ENCODE measurements around the gene TPSG1.
"Not testable (repeated sequence)": the region's sequence is repeated elsewhere in the genome, so short reads cannot be mapped to it uniquely, and the experiment has no call there.

TPSG1 gene

DNA sequence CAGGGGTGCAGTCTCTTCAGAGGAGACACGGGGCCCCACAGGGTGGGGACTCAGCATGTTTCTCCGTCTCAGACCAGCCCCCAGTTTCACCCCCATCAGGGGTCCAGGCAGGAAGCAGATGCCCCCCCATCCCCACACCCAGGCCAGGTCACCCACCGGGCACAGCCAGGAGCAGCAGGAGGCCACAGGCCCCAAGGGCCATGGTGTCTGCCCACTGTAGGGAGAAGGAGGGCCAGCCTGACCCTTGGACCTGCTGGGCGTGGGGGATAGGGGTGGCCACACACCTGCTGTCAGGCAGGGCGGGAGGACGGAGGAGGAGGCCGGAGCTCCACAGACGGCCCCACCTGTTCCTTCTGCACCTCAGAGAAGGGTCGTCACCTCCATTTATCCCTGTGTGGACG, at the start of gene TPSG1:
Gene TPSG1, minus strand, starts transcription at position 218 of the 401 bp plus-strand sequence. Its CDS starts 16 bp downstream, at position 202.
- no peak for DNase-seq (ENCODE audit: low spot score)

DNA sequence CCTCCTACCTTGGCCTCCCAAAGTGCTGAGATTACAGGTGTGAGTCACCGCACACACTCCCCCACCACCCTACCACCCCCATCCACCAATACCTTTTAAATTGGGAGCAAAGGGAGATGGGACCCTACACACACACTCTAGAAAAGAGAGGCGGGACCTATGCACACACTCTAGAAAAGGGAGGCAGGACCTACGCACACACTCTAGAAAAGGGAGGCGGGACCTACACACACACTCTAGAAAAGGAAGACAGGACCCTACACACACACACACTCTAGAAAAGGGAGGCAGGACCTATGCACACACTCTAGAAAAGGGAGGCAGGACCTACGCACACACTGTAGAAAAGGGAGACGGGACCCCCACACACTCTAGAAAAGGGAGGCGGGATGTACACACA, 49.7 kb upstream of the TPSG1 start:
- DNase-seq (ENCODE audit: low spot score), result no peak

DNA sequence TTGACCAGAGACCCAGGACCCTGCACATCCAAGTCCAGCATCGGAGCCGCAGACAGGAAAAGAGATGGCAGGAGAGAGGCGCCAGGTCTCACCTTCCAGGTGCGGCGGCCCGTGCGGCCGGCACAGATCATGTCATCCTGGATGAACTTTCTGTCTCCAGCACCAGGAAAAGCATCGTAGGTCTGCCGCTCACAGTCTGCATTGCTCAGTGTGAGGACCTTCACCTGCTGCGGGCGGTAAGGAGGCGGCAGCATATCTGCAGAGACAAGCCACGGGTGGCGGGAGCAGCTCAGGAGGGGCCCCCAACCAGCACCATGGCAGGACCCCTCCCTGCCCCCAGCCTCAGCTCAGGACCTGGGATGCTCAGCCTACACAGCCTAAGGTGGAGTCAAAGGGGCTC, 48.7 kb upstream of the TPSG1 start:
- DNase-seq (ENCODE audit: low spot score), result no peak

DNA sequence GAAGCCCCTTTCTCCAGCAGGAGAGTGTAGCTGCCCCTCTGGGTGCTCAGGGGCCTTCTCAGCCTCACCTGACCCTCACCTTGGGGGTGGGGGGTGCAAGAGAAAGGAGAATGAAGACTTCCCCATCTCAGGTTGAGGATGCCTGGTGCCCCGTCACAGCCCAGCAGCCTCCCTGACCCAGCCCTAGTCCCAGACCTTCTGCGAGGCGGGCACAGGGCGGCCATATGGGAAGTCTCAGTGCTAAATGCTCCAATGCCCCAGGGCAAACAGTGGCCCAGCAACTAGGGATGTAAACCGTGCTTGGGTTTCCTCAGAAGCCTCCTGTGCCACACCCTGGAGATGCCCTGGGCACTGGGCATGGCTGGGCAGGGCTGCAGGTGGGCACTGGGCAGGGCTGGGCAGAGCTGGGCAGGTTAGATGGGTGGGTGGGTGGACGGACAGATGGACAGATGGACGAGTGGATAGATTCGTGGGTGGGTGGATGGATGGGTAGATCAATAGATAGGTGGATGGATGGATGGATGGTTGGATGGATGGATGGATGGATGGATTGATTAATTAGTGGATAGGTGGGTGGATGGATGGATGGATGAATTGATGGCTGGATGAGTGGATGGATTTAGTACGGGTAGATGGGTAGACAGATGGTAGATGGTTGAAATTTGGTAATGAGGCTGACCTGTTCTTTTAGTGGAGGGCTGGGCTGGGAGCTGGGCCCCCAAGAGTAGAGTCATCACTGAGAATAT, 47.6 kb upstream of the TPSG1 start:
- DNase-seq (ENCODE audit: low spot score), result no peak

DNA sequence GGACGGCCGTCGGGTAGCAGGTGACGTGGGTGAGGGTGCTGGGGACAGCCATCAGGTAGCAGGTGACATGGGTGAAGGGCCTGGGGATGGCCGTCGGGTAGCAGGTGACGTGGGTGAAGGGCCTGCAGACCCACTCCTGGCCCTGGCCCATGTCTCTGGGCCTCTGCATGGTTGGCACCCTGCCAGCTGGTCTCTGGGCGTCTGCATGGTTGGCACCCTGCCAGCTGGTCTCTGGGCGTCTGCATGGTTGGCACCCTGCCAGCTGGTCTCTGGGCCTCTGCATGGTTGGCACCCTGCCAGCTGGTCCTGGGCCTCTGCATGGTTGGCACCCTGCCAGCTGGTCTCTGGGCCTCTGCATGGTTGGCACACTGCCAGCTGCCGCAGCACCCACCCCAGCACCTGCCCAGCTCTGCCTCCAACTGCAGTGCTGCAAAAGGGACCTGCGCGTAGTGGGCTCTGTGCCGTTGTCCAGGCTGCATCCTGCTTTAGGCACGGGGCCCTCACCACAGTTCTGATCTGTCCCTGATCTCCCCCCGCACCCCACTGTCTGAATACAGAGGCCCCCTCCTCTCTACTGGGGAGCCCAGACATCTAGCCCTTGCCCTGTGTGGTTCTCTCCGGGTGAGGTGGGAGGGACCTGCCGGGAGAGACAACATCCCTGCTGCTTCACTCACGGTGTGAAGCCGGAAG, 46.8 kb upstream of the TPSG1 start:
- not testable (repeated sequence) for DNase-seq (ENCODE audit: low spot score)

DNA sequence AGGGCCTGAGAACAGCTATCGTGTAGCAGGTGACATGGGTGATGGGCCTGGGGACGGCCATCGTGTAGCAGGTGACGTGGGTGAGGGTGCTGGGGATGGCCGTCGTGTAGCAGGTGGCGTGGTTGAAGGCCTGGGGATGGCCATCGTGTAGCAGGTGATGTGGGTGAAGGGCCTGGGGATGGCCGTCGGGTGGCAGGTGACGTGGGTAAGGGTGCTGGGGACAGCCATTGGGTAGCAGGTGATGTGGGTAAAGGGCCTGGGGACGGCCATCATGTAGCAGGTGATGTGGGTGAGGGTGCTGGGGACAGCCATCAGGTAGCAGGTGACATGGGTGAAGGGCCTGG, 46.3 kb upstream of the TPSG1 start:
- DNase-seq (ENCODE audit: low spot score), result no peak

DNA sequence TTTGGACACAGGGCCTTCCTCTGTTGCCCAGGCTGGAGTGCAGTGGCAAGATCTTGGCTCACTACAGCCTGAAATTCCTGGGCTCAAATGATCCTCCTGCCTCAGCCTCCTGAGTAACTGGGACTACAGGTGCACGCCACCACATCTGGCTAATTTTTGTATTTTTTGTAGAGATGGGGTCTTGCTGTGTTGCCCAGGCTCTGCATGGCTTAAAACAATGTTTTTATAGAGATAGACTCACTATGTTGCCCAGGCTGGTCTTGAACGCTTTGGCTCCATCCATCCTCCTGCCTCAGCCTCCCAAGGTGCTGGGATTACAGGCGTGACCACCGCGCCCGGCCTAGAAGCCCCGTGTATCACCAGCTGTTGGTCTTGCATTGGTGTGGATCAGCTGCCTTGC, 44.4 kb upstream of the TPSG1 start:
- not testable (repeated sequence) for DNase-seq (ENCODE audit: low spot score)

DNA sequence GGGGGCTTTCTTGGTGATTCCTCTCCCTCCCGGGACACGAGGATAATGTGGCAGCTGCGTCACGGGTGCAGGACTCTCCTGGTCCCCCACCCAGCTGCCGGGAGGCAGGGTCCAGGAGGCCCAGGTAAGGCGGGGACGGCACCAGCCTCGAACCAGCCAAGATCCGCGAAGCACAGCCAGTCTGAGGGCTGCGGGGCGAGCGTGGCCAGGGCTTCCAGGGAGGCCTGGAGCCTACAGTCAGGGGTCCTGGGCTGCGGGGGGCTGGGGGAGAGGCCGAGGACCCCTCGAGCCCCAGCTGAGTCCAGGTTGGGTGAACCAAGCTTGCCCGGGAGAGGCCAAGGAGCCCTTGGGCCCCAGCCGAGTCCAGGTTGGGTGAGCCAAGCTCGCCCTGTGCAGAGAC, 40.8 kb upstream of the TPSG1 start:
- no peak for DNase-seq (ENCODE audit: low spot score)

DNA sequence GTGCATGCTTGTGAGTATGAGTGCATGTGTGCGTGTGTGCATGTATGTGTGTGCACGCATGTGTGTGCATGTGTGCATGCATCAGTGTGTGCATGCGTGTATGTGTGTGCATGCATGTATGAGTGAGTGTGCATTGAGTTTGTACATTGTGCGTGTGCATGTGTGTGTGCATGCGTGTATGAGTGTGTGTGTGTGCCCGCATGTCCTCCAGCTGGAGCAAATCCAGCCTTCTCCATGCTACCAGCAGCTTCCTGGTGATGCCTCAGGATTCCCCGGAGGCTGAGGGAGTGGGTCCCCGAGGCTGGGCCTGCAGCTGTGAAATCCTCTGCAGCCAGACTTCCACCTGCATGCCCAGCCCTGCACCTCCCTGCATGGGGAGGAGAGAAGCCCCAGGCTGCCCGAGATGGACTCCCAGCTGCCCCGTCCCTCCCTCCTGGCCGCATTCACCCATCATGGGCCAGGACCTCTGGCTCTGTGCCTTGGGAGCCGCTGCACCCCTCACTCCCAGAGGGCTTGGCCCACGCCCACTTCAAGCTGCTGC, 40.1 kb upstream of the TPSG1 start:
- DNase-seq (ENCODE audit: low spot score), result no peak

DNA sequence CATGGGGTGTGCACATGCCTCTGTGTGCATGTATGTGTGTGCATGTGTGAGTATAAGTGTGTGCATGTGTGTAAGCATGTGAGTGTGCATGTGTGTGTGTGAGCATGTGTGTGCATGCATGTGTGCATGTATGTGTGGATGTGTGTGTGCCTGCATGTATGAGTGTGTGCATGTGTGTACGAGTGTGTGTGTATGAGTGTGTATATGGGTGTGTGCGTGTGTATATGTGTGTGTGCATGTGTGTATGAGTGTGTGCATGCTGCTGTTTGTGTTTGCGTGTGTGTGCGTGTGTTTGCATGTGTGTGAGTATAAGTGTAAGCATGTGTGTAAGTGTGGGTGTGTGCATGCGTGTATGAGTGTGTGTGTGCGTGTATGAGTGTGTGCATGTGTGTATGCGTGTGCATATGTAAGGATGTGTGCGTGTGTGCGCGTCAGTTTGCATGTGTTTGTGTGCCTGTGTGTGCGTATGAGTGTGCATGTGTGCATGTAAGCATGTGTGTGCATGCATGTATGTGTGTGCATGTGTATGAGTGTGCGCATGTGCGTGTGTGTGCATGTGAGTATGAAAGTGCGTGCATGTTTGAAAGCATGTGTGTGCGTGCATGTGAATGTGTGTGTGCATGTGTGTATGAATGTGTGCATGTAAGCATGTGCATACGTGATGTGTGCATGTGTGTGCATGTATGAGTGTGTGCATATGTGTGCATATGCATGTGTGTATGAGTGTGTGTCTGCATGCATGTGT, 39.4 kb upstream of the TPSG1 start:
- DNase-seq (ENCODE audit: low spot score), result no peak

DNA sequence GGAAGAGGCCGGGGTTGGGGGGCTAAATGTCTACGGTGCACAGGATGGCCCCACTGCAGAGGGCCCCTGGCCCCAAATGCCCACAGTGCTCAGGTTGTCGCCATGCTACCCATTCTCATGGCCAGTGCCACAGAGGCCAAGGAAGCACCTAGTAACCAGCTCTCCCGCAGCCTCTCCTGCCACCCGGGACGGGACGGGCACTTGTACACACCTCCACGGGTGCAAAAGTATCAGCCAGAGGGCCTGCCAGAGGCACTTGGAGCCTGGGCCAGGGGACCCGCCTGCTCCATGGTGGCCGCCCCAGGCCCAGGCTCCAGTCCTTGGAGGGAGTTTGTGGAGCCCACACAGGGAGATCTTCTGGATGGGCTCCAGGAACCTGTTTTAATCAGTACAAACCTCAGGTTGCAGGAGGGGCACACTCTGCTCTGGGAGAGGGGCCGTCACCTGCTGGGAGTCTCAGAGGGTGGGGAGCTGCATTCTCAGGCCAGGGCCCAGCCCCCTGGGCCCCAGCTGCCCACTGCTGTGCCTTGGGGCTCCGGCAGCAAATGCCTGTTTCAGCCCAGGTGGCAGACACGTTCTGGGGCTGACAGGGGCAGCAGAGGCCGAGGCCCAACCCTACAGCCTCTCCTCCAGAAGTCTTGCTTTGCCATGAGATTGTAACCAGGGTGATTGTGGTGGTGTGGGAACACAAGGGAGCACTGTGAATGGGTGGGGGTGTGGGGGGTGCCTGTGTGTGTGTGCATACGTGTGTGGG, 38.7 kb upstream of the TPSG1 start:
- no peak for DNase-seq (ENCODE audit: low spot score)

DNA sequence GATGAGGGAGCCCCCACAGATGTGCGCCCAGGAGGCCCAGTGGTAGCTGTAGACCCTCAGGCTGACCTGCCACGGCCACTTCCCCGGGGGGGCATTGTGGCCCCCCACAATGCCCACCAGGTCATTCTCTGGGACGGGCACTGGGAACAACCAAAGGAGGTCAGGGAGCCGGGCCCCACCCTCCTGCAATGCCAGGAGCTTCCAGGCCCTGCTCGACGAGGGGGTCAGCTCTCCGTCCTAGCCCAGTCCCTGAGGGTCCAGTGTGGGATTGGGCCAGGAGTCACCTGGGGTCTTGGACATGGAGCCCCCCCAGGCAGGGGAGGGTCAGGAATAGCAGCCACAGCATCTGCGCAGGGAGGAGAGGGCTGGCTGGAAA, 37.8 kb upstream of the TPSG1 start:
- no peak for DNase-seq (ENCODE audit: low spot score)

DNA sequence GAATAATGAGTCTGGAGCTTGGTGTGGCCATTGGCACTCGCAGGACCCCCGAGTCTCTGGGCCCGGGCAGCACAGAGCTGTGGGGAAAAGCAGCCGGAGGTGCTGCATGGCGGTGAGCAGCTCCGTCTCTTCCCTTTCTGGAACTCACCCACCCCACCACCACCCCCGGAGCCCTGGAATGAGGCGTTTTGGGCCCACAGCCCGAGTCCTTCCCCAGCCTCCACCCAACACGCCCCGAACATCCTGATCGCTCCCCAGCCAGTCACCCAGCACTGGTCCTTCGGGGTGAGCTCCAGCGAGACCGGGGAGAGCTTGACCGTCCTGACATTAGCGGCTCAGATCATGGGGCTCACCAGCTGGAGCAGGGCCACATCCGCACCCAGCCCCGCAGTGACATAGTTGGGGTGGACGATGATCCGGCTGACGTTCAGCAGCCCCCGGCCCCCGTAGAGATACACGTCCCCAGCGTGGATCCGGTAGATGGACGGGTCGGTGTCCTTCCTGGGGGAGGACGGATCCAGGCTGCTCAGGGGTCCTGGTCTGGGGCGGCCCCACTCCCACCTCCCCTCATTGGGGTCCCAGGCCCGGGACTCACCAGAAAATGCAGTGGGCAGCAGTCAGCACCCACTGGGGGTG, 37.3 kb upstream of the TPSG1 start:
- DNase-seq (ENCODE audit: low spot score), result no peak

DNA sequence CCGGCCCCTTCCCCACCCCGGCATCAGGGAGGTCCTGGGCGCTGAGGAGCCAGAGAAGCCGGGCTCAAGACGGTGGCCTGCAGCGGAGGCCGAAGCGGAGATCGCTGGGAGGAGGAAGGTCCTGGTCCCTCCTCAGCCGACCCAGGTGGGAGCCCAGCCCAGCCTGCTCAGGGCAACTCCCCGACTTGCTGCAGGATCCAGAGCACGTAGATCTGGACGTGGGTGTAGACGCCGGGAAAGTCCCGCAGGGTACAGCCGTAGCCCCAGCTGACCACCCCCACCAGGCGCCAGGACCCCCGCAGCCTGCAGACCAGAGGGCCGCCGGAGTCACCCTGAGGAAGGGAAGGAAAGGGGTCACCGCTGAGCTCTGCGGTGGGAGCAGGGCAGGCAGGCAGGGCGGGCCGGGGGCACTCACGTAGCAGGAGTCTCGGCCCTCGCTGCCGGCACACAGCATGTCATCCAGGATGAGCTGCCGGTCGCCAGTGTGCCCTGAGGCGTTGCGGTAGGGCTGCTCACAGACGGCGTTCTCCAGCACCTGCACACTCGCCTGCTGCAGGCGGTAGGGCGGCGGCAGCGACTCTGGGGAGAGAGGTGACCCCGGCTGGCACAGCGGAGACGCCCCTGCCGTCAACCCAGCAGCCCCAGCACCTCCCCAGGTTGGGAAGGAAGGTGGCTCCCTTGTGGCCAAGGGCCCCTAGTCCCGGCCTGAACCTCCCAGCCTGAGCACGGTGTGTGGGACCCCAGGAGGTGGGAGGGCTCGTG, 36.2 kb upstream of the TPSG1 start:
- DNase-seq (ENCODE audit: low spot score), result no peak

DNA sequence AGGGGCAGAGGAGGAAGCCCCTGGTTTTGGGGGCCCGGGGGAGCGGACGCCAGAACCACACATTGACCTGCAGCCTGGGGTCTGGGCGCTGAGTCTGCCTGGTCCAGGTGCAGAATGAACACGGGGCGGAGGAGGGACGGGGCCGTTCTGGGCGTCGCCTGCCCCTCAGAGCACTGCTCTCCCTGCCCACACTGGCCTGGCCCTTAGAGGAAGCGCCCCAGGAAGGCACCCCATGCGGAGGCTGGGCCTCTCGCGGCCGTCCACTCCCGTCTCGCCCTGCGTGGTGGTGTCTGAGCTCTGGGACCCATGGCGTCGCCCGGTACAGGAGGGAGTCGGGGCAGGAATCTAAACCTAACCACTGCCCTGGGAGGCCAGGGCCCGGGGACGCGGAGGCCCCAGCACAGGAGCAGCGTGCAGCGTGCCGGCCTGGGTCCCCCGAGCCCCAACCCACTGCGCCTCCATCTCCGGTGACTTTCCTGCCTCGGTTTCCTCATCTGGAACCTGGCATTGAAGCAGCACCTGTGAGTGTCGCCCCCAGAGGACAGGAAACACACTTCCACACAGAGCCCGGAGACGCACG, 35.1 kb upstream of the TPSG1 start:
- DNase-seq (ENCODE audit: low spot score), result no peak

DNA sequence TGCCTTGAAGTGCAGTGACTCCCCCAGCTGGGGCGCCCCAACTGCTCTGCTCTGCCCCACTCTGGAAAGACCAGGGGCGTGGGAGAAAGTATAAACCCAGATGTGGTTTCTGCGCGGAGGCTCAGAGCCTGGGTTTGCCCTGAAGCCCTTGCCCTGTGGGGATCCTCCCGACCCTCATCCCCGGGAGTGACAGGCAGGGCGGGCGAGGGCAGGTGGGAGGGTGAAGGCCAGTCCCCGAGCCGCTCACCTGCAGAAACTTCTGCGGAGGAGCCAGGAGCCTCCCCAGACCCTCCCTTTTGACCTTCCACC, 34.6 kb upstream of the TPSG1 start:
- no peak for DNase-seq (ENCODE audit: low spot score)

DNA sequence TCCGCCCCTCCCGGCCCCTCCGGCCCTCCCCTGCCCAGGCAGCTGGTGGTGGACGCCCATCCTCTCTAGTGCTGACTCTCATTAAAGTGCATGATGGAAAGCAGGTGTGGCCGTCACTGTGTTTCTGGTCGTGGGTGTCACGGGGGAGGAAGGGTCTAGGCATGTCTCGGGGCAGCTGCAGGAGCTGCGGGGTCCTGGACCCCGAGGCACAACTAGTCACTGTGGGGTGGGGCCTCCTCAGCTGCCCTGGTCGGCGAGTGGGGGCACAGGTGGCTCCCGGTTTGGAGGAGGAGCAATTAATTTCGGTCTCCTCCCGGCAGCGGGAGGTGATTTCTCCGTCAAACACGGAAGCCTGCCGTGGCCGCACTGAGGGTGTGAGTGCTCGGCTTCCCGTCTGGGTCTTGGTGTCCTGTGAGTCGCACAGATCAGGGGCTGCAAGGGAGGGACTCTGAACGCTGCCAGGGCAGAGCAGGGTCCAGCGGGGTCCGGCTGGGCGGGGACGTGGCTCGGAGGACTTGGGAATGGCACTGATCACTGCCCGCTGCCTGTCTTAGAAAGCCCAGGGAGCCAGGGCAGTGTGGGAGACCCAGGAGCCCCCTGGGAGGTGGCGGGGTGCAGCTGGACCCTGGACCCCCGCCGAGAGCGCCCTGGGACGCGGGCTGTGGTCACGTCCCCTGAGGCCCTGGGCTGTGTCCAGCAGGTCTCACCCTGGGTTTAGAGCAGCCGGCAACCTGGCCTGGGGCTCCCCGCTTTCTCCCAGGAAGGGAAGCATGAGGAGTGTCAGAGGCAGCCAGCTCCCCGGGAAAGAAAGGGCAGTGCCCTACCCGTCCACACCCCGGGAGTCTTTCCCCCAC, 34.1 kb upstream of the TPSG1 start:
- DNase-seq (ENCODE audit: low spot score), result no peak

DNA sequence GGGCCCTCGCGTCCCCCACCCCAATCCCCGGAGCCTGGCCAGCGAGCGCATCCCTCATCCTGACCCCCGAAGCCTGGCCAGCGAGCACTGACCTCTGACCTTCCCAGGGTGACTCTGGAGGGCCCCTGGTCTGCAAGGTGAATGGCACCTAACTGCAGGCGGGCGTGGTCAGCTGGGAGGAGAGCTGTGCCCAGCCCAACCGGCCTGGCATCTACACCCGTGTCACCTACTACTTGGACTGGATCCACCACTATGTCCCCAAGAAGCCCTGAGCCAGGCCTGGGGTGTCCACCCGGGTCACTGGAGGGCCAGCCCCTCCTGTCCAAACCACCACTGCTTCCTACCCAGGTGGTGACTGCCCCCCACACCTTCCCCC, 33.1 kb upstream of the TPSG1 start:
- no peak for DNase-seq (ENCODE audit: low spot score)

DNA sequence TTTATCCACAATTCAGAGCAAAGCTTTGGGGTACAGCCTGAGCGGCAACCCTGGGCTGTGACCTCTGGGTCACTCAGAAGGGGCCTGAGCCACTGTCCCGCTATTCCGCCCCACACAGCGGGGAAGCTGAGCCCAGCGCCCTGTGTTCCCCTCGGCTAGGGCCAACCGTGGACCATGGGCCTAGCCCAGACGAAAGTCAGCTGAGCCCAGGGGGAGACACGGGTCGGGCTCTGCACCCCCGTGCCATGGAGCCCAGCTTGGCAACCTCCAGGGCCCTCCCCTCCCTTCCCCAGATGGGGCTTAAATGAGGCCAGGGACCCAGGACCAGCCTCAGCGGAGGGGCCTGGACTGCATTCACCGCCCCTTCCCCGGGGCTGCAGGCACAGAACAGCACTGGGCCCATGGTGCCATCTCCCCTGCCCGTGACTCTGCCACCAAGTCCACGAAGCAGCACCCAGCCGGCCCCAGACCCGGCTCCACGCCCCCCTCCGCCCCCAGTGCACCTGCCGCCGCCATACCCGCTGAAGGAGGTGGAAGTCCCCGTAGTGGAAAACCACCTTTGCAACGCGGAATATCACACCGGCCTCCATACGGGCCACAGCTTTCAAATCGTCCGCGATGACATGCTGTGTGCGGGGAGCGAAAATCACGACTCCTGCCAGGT, 32.6 kb upstream of the TPSG1 start:
- no peak for DNase-seq (ENCODE audit: low spot score)
